Glutamatergic neuron (in vitro differentiated cells): ENCODE measurements around the gene HEPHL1. TPM values are rescaled to one million over a fixed set of nuclear protein-coding genes. Genes with fewer than 3 reads are reported as not detected.

Source experiments
- DNase-seq: peaks from one replicate; pipeline ENCODE4 v3.0.0; 2022
- H3K27ac Mint-ChIP-seq: one replicate; pipeline ENCODE4 v1.8.0; 2020; ENCODE audit warnings: mild to moderate bottlenecking, mixed read lengths, inconsistent platforms; ENCODE audit not compliant: unreplicated experiment
- H3K27me3 Mint-ChIP-seq: one replicate; pipeline ENCODE4 v1.8.0; 2020; ENCODE audit warnings: mild to moderate bottlenecking, moderate library complexity, mixed read lengths, inconsistent platforms; ENCODE audit not compliant: unreplicated experiment
- H3K36me3 Mint-ChIP-seq: one replicate; pipeline ENCODE4 v1.8.0; 2020; ENCODE audit warnings: mild to moderate bottlenecking, mixed read lengths, inconsistent platforms; ENCODE audit not compliant: unreplicated experiment
- H3K4me1 Mint-ChIP-seq: one replicate; pipeline ENCODE4 v1.8.0; 2020; ENCODE audit warnings: mild to moderate bottlenecking, low read depth, mixed read lengths, inconsistent platforms; ENCODE audit not compliant: unreplicated experiment
- H3K4me3 Mint-ChIP-seq: one replicate; pipeline ENCODE4 v1.8.0; 2020; ENCODE audit warnings: mild to moderate bottlenecking, mixed read lengths, inconsistent platforms; ENCODE audit not compliant: unreplicated experiment
- H3K9me3 Mint-ChIP-seq: one replicate; pipeline ENCODE4 v1.8.0; 2020; ENCODE audit warnings: mild to moderate bottlenecking, moderate library complexity, mixed read lengths, inconsistent platforms; ENCODE audit not compliant: unreplicated experiment
- total RNA-seq: library from RNA; stranded (reverse); fragmentation: NEBNext Ultra II Directional; extraction: Animal tissue kit (Norgen Biotek cat#: 25700); gene quantifications from one replicate; pipeline ENCODE4 v1.2.1, GENCODE V29; 2021; ENCODE audit not compliant: unreplicated experiment
- TF ChIP-seq, protein P1 (sequence below): fragments of 200-600 bp; sonication (generic); IDR thresholded peaks from one replicate; pipeline ENCODE4 v1.5.0; 2021; ENCODE audit not compliant: partially characterized antibody, unreplicated experiment

HEPHL1 gene
- total RNA-seq, 1 donor from 2014 or later, result not detected

DNA sequence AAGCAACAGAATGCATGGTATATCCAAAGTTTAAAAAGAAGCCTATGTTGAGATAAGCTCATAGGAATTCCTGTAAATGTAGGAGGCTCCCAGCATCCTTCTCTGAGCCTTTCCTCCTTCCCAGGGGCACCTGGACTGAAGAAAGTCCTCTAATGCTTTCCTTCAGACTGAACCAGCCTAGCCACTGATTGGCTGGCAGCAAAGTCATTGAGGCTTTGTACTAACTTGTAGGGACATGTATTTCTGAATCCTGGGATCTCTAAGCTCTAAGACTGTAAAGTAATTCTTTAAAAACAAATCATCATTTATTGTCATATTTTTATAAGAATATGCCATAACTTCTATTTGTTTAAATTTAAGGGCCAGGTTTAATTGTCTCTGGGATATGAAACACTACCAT is 83.6 kb downstream of the HEPHL1 start:
- no peak overlapping the region for H3K4me3 Mint-ChIP-seq
- TF ChIP-seq, protein P1, sequence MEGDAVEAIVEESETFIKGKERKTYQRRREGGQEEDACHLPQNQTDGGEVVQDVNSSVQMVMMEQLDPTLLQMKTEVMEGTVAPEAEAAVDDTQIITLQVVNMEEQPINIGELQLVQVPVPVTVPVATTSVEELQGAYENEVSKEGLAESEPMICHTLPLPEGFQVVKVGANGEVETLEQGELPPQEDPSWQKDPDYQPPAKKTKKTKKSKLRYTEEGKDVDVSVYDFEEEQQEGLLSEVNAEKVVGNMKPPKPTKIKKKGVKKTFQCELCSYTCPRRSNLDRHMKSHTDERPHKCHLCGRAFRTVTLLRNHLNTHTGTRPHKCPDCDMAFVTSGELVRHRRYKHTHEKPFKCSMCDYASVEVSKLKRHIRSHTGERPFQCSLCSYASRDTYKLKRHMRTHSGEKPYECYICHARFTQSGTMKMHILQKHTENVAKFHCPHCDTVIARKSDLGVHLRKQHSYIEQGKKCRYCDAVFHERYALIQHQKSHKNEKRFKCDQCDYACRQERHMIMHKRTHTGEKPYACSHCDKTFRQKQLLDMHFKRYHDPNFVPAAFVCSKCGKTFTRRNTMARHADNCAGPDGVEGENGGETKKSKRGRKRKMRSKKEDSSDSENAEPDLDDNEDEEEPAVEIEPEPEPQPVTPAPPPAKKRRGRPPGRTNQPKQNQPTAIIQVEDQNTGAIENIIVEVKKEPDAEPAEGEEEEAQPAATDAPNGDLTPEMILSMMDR, result no peak
- H3K9me3 Mint-ChIP-seq, result peaks cover 5% of the 10 kb centered on the region
- no peaks in the 10 kb centered on the region for H3K36me3 Mint-ChIP-seq
- H3K27me3 Mint-ChIP-seq, result no peaks in the 10 kb centered on the region
- H3K27ac Mint-ChIP-seq, result no peak overlapping the region
- no peaks in the 10 kb centered on the region for H3K4me1 Mint-ChIP-seq
- no peak for DNase-seq

DNA sequence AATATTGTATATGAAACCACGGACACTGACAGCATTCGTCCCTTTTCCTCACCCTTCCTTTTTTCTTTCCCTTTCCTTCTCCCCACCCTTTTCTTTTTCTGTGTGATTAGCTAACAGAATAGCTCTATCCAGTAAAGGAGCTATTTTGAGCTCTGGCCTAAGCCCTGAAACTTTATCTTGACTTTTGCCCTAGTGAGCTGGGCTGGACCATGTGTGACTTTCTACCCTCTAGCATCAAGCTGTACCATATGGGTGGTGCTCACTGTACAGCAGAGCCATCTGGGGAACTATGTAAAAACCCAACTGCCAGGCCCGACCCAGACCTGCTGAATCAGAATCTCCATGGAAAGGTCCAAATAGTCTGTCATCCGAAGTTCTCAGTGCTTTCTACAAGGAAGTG is 85.6 kb downstream of the HEPHL1 start:
- DNase-seq, result no peak
- H3K27me3 Mint-ChIP-seq, result peaks cover 3% of the 10 kb centered on the region
- peaks cover 4% of the 10 kb centered on the region for H3K36me3 Mint-ChIP-seq
- H3K9me3 Mint-ChIP-seq, result peaks cover 5% of the 10 kb centered on the region
- TF ChIP-seq, protein P1, result no peak
- no peak overlapping the region for H3K27ac Mint-ChIP-seq
- H3K4me3 Mint-ChIP-seq, result no peak overlapping the region
- peaks cover 10% of the 10 kb centered on the region for H3K4me1 Mint-ChIP-seq

DNA sequence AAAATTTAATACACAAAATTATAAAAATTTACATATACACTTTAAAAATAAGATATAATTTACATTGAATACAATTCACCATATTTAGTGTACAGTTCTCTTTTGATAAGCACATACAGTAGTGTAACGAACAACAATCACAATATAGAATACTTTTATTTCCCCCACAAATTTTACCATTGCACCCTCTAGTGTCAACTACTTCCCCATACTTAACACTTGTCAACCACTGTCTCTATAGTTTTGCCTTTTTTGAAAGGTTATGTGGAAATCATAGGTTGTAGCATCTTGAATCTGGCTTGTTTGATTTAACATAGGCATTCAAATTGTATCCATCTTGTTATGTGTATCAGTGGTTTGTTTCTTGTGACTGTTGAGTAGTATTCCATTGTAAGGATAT is 86.2 kb downstream of the HEPHL1 start:
- TF ChIP-seq, protein P1, result no peak
- Mint-ChIP-seq H3K4me3 (no peak overlapping the region), H3K9me3 (peaks cover 3% of the 10 kb centered on the region), H3K4me1 (peaks cover 13% of the 10 kb centered on the region), H3K36me3 (peaks cover 4% of the 10 kb centered on the region), H3K27ac (peak overlapping the region; percentile 56), H3K27me3 (peaks cover 3% of the 10 kb centered on the region)
- no peak for DNase-seq

DNA sequence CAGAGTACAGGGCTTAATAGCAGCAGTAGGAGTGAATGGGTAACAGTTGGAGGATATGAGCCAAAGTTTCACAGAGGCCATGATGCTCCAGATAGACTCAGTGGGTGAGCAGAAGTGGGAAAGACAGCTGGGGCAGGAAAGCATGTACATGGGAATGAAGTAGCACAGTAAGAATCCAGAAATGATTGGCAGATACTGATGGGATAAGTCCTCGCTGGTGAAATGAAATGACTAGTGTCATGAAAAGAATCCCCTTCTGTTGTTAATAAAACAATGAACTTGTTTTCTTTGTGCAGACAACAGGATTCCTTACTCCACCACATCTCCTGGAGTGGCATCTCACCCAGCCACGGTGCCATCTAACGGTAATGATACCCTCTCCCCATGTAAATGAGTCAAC is 90.1 kb downstream of the HEPHL1 start:
- Mint-ChIP-seq H3K27ac (peak overlapping the region; percentile 45), H3K4me3 (peak overlapping the region; percentile 28), H3K27me3 (peaks cover 3% of the 10 kb centered on the region), H3K4me1 (peaks cover 17% of the 10 kb centered on the region), H3K9me3 (peaks cover 2% of the 10 kb centered on the region), H3K36me3 (peaks cover 8% of the 10 kb centered on the region)
- TF ChIP-seq, protein P1, result no peak
- DNase-seq, result no peak

DNA sequence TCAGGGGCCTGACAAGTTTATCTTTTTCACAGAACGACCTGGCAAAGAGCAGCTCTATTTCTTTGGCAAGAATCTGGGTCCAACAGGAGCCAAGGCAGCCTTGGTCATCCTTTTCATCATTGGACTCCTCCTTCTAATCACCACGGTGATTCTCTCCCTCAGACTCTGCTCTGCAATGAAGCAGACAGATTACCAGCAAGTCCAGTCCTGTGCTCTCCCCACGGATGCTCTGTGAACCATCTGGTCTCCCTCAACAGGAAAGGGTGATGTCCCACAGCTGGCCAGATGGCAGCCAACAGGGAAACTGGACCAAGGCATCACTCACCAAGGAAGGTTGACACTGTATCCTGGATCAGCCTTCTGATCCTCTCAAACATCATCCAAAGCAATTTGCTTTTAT is 90.5 kb downstream of the HEPHL1 start:
- Mint-ChIP-seq H3K36me3 (peaks cover 8% of the 10 kb centered on the region), H3K4me3 (no peak overlapping the region), H3K27ac (peak overlapping the region; percentile 34), H3K9me3 (peaks cover 2% of the 10 kb centered on the region), H3K4me1 (peaks cover 17% of the 10 kb centered on the region), H3K27me3 (peaks cover 3% of the 10 kb centered on the region)
- DNase-seq, result no peak
- TF ChIP-seq, protein P1, result no peak
